22Rv1 (cell line): Measurements from ENCODE around the gene TP73.

Experiments used
- ZFX ChIP-seq: fragments of 450-650 bp; IDR thresholded peaks from 2 replicates; pipeline ENCODE4 v1.6.1; 2017; ENCODE audit warnings: antibody characterized with exemption, borderline replicate concordance
- TF ChIP-seq, protein P1 (sequence below): fragments of 450-650 bp; IDR thresholded peaks from 2 replicates; pipeline ENCODE4 v1.5.1; 2017; ENCODE audit warnings: mild to moderate bottlenecking

DNA sequence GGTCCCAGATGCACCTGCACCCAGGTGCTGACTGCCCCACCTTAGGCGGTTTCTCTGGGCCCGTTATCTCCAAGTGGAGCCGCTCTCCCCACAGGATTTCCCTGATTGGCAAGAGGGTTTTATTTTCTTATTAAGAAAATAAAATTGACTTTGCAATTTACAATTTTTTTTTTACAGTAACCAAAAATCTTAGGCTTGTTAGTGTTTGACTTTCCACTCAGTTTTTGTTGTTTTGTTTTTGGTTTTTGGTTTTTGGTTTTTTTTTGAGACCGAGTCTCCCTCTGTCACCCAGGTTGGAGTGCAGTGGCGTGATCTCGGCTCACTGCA lies 95.2 kb downstream of the TP73 start:
- TF ChIP-seq, protein P1, sequence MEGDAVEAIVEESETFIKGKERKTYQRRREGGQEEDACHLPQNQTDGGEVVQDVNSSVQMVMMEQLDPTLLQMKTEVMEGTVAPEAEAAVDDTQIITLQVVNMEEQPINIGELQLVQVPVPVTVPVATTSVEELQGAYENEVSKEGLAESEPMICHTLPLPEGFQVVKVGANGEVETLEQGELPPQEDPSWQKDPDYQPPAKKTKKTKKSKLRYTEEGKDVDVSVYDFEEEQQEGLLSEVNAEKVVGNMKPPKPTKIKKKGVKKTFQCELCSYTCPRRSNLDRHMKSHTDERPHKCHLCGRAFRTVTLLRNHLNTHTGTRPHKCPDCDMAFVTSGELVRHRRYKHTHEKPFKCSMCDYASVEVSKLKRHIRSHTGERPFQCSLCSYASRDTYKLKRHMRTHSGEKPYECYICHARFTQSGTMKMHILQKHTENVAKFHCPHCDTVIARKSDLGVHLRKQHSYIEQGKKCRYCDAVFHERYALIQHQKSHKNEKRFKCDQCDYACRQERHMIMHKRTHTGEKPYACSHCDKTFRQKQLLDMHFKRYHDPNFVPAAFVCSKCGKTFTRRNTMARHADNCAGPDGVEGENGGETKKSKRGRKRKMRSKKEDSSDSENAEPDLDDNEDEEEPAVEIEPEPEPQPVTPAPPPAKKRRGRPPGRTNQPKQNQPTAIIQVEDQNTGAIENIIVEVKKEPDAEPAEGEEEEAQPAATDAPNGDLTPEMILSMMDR: no peak
- no peak for TF ChIP-seq ZFX
